ENCODE data around the gene AKNAD1.

Gene AKNAD1

GRCh38 chr1:108865316-108865910 is 8.5 kb upstream of the AKNAD1 start:
- no peak for DNase-seq (ENCODE audit: low spot score)

DNA sequence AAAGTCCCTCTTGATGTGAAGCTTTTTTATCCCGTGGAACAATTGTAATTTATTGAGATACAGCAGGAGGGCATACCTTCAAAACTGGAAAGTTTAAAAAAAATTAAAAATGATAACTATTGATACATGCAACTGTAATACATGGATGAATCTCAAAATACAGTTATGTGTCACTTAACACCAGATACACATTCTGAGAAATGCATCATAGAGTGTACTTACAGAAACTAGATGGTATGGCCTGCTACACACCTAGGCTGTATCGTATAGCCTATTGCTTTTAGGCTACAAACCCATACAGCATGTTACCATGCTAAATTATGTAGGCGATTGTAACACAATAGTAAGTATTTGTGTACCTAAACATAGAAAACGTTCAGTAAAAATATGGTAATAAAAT is 7.1 kb upstream of the AKNAD1 start:
- DNase-seq (ENCODE audit: low spot score) = no peak

DNA sequence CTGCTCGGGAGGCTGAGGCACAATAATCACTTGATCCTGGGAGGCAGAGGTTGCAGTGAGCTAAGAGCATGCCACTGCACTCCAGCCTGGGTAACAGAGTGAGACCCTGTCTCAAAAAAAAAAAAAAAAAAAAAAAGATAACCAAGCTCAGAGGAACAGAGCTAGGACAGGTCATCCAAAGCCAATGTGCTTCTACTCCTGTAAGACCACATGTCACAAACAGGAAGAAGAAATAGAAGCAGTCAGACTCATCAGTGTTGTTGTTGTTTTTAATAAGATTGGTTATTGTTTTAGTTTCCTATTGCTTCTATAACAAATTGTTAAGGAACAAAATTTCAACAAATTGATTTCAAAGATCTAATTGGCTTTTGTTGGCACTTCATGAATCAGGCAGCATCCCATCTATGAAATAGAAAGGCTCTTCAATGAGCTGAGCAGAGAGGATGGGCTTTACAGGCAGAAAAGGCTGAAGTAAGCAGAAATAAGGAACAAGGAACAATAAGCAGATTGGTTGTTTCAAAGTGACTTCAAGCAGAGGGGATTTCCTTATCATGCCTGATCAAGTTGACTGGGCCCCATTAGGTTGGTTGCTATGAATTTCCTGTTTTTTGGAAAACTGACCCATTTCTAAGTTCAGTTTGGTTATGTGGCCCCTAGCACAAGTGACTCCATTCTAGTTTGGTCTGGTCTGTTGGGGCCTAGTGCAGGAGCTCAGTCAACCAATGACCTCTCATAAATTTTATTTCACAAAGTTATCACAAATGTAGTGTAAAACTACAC is 6.0 kb upstream of the AKNAD1 start:
- DNase-seq (ENCODE audit: low spot score) = no peak

- no peak for DNase-seq (ENCODE audit: low spot score)
Measured at GRCh38 chr1:108862017-108862610, 5.2 kb upstream of the AKNAD1 start.

DNA sequence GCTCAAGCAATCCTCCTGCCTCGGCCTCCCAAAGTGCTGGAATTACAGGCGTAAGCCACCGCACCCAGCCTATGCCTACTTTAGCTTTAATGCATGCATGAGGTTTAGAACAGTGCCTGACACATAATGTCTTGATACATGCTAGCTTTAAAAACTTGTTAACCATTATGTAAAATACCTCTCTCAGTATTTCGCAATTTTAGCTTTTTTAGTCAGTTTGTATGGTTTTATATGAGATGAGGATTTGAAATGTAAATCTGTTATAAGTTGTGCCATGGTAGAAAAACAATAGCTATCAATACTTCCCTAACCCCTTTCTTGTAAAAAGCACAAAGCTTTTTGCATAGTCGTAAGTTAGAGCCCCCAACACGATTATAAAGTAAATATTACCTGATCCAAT is 4.7 kb upstream of the AKNAD1 start:
- no peak for DNase-seq (ENCODE audit: low spot score)

DNA sequence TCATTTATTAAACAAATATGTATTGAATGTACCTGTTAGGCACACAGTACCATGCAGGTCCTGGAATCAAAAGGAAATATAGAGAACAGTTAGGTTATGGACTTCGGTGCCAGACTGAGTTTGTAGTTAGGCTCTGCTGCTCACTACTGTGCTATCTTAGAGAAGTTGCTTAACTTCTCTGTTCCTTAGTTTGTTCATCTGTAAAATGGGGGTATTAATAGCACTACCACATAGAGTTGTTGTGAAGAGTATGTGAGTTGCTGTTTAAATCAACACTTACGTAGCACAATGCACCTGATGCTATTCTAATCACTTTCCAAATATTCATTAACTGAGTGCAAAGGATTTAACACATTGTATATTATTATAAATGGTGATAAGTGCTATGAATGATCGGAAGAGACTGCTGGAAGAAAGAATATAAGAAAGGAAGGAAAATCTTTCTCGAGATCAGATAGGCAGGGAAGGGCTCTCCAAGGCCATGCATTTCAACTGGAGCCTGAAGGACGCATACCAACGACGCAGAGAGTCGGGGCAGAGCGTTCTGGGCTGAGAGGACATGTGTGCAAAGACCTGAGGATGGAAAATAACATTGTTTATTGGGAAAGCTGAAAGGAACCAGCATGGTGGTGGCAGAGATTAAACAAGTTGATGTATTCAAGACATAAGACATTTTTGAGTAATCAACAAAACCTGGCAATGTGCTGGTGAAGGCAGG is 3.5 kb upstream of the AKNAD1 start:
- no peak for DNase-seq (ENCODE audit: low spot score)

GRCh38 chr1:108858230-108858950 is 1.5 kb upstream of the AKNAD1 start:
- DNase-seq (ENCODE audit: low spot score) = no peak

GRCh38 chr1:108854221-108855019 is 2.5 kb downstream of the AKNAD1 start:
- no peak for DNase-seq (ENCODE audit: low spot score)

- DNase-seq (ENCODE audit: low spot score) = no peak
Measured at GRCh38 chr1:108852221-108852975, 4.5 kb downstream of the AKNAD1 start.

DNA sequence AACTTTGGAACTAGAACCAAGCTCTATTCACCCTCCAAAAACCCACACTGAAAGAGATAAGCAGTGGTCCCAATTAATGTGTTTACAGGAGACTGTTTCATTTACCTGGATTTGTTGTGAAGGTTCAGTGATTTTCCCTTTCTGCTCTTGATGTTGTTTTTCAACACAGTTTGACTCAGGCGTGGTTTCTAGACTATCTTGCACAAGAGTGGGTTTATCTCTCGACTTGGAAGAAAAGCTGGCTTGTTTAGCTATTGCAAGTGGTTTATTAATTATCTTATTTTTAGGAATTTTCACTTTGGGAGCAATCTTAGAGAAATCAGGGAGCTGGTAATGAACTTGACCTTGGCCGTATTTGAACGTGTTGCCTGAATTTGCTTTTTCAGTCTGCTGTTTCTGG is 5.3 kb downstream of the AKNAD1 start:
- DNase-seq (ENCODE audit: low spot score) = no peak

- DNase-seq (ENCODE audit: low spot score) = no peak
Measured at GRCh38 chr1:108850929-108851328, 6.0 kb downstream of the AKNAD1 start.

DNA sequence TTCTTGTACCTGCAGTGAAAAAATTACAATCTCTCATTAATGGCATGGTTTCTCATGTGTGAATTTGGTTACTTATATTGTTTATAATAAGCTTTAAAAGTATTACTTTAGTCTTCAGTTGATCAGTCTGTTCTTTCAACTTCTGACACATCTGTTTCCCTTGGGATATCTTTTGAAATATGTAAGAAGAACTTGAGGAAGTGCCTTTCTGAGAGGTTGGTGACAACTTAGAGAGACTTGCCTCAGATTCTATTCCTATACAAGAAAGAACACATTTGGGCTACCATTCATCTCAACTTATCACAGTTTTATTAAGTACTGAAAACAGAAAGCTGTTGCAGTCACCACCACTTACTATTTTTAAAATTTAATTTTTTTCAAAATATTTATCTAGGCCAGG is 8.1 kb downstream of the AKNAD1 start:
- no peak for DNase-seq (ENCODE audit: low spot score)

DNA sequence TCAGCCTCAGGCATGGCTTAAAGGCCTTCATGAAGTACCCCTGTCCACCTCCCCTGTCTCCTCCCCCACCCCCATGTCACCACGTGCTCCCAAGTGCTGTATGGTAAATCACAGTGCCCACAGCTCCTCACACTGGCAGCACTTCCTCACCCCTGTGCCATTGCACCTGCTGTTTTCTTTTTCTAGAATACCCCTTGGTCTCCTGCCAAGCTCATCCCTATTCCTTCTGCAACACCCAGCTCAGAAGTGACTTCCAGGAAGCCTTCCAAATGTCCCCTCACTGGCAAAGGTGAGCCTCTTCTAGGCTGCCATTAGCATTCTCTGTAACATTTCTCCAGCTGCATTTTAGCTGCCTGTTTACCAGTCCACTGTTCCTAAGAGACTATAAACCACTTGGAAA is 9.4 kb downstream of the AKNAD1 start:
- no peak for DNase-seq (ENCODE audit: low spot score)

DNA sequence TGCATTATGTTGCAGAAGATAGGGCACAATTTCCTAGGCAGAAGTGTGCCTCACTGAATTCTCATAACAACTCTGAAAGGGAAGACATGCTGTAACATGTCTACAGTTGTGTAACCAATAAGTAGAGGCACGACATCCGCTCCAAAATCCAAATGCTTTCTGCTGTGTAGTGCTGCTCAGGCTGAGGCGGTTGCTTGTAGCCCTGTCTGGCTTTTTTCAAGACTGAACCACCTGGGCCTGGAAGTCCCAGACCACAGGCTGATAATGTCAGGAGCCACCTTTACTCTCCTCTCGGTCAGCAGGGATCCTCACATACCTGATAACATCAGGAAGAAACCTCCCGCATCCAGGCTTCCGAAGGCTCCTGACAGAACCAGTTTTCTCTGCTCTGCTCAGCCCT is 10.9 kb downstream of the AKNAD1 start:
- DNase-seq (ENCODE audit: low spot score) = no peak

DNA sequence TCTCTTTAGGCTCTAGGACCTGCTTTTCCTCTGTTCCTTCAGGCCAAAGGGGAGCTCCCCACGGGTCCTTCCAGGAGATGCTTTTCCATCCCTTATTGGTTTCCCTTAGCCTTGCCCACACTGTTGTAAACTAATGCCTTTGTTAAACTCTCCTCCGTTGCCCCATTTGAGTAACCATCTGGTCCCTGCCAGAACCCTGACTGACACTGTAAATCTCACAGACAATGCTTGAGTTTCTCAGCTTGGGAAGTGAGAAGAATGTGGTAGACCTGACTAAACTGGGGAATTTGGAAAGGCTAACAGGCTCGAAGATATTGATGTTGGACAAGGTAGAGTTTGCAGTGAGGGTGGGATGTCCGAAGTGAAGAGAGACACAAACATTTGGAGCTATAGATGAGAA is 11.4 kb downstream of the AKNAD1 start:
- DNase-seq (ENCODE audit: low spot score) = no peak

DNA sequence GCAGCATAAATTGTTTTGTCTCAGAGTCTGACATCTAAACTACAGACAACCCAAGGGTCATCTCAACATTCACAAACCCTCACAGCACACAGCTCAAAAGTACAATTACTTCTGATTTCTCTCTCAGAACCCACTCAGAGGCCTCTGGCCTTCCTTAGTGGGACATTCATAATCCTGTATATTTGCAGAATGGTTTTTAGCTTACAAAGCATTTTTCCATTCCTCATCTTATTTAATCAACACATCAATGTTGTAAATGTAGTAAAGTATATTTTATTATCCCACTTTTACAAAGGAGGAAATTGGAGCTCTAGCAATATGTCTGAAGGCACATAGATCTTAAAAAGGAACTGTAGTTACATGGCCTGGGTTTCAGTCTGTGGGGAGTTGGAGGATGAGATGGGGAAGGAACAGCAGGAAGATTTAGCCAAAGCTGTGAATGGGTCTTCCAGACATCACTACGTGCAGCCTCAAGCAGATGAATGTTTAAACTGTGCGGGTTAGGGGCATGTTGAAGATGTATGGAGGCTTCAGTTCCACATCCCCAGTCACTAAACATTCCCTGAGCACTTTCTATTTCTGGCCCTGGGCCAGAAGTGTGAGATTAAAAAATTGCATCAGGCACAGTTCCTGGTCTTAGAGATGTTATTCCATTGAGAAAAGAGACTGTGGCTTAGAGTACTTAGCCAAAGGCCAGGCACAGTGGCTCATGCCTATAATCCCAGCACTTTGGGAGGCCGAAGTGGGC is 13.3 kb downstream of the AKNAD1 start:
- DNase-seq (ENCODE audit: low spot score) = no peak

DNA sequence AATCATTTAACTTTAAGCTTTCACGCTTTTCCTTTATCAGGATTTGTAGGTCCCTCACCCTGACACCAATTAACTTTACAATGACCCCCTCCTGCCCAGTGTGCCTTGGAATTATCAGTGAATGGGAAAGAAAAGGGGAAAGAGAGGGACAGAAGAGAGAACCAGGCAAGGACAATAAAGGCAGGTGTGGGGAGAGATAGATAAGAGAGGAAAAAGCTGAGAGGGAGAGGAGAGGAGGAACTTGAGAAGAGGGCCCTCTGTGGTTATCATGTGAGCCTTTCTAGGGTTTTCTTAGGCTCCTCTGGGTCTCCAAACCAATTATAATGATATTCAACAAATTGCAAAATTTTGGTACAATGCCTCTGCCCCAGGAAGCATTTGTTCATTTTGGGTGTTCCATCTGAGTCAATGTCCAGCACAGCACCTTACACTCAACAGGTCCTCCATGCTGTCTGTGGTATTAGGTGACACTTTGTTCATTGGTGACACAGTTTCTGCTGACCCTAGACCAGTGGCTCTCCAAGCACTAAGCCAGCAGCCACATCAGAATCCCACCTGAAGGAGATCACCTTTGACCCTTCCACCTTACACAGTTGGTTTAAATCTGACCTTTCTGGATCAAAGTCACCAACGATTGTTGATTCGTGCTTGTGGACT is 14.2 kb downstream of the AKNAD1 start:
- DNase-seq (ENCODE audit: low spot score) = no peak

DNA sequence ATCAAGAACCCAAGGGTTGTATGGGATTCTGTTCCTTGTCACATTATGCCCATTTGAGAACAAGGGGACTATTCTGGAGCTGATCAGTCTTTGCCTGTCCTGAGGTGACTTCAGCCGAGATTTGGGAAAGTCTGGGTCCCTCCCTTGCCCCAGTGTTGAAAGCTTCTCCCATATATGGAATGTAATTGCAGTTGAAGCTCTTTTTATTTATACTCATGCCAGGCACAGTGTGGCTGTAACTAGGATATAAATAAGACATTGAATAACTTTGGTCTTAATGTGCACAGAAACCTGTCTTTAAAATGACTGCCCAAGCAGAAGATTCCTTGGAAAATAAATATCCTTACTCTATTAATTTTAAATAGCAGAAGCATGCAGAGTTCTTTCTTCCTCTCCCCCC is 15.2 kb downstream of the AKNAD1 start:
- DNase-seq (ENCODE audit: low spot score) = no peak

GRCh38 chr1:108832929-108833328 is 24.0 kb downstream of the AKNAD1 start:
- no peak for DNase-seq (ENCODE audit: low spot score)
